Liver (tissue), 9 donors: ENCODE measurements around the gene MFN1. TPM values are rescaled to one million over a fixed set of nuclear protein-coding genes. Genes with fewer than 3 reads are reported as not detected.

ENCODE experiments used
- DNase-seq: peaks from one replicate; pipeline ENCODE4 v3.0.0-alpha.2; 2017; ENCODE audit warnings: low spot score
- H3K27ac ChIP-seq, 2 donors: one replicate each; pipeline ENCODE4 v1.7.0; 2013; ENCODE audit warnings: inconsistent platforms in 2 of 2, low read length in 2 of 2, control low read depth in 1 of 2, low read depth in 1 of 2, mild to moderate bottlenecking in 1 of 2
- H3K27me3 ChIP-seq, 4 donors: one replicate each; pipeline versions ENCODE4 v1.6.1 to v1.7.0; 2013; ENCODE audit warnings: low read length in 3 of 4, inconsistent platforms in 1 of 4, mild to moderate bottlenecking in 1 of 4, moderate library complexity in 1 of 4; ENCODE audit not compliant: control insufficient read depth in 4 of 4, insufficient read depth in 4 of 4
- H3K36me3 ChIP-seq, 4 donors: one replicate each; pipeline versions ENCODE4 v1.6.1 to v1.7.0; 2013; ENCODE audit warnings: low read length in 3 of 4, mild to moderate bottlenecking in 3 of 4, low read depth in 1 of 4, moderate library complexity in 1 of 4; ENCODE audit not compliant: control insufficient read depth in 4 of 4, insufficient read depth in 3 of 4
- H3K4me1 ChIP-seq, 4 donors: one replicate each; pipeline versions ENCODE4 v1.6.1 to v1.7.0; 2013; ENCODE audit warnings: low read length in 3 of 4, mild to moderate bottlenecking in 3 of 4, moderate library complexity in 1 of 4; ENCODE audit not compliant: control insufficient read depth in 4 of 4, insufficient read depth in 4 of 4
- H3K4me3 ChIP-seq, 3 donors: one replicate each; pipeline versions ENCODE4 v1.6.1 to v1.7.0; 2013; ENCODE audit warnings: low read length in 3 of 3, control low read depth in 1 of 3, low read depth in 1 of 3, mild to moderate bottlenecking in 1 of 3
- H3K9ac ChIP-seq, 2 donors: one replicate each; pipeline ENCODE4 v1.7.0; 2013; ENCODE audit warnings: low read length in 2 of 2, mild to moderate bottlenecking in 2 of 2, moderate library complexity in 2 of 2, control low read depth in 1 of 2, low read depth in 1 of 2
- H3K9me3 ChIP-seq, 4 donors: one replicate each; pipeline versions ENCODE4 v1.6.1 to v1.7.0; 2013; ENCODE audit warnings: low read length in 3 of 4; ENCODE audit not compliant: control insufficient read depth in 4 of 4
- ATF3 ChIP-seq: IDR thresholded peaks from 2 replicates; pipeline ENCODE4 v1.6.1; 2016; ENCODE audit warnings: antibody characterized with exemption
- CTCF ChIP-seq: fragments of 150-350 bp; IDR thresholded peaks from 2 replicates; pipeline ENCODE4 v1.5.1; 2017; ENCODE audit warnings: improper control_type of control experiment, low read depth, low read length; ENCODE audit not compliant: missing input control
- EGR1 ChIP-seq, 2 donors: IDR thresholded peaks; 2 replicates each; pipeline ENCODE4 v1.6.1; 2016 to 2018; ENCODE audit warnings: antibody characterized with exemption in 2 of 2, low read depth in 2 of 2
- FOXA1 ChIP-seq: IDR thresholded peaks from 2 replicates; pipeline ENCODE4 v1.6.1; 2016; ENCODE audit warnings: antibody characterized with exemption
- FOXA2 ChIP-seq: IDR thresholded peaks from 2 replicates; pipeline ENCODE4 v1.6.1; 2016; ENCODE audit warnings: antibody characterized with exemption
- GABPA ChIP-seq, 2 donors: IDR thresholded peaks in 1 of 2; conservative IDR thresholded peaks in 1 of 2; 2 replicates each; pipeline ENCODE4 v1.6.1; 2016; ENCODE audit warnings: antibody characterized with exemption in 2 of 2, mild to moderate bottlenecking in 1 of 2, moderate library complexity in 1 of 2
- HNF4A ChIP-seq, 2 donors: conservative IDR thresholded peaks; 2 replicates each; pipeline ENCODE4 v1.6.1; 2016; ENCODE audit warnings: antibody characterized with exemption in 2 of 2, mild to moderate bottlenecking in 2 of 2
- HNF4G ChIP-seq: IDR thresholded peaks from 2 replicates; pipeline ENCODE4 v1.6.1; 2016; ENCODE audit warnings: antibody characterized with exemption
- JUND ChIP-seq, 2 donors: IDR thresholded peaks; 2 replicates each; pipeline ENCODE4 v1.6.1; 2016; ENCODE audit warnings: antibody characterized with exemption in 2 of 2
- MAX ChIP-seq: IDR thresholded peaks from 2 replicates; pipeline ENCODE4 v1.6.1; 2016; ENCODE audit warnings: antibody characterized with exemption
- NR2F2 ChIP-seq: IDR thresholded peaks from 2 replicates; pipeline ENCODE4 v1.6.1; 2016; ENCODE audit warnings: antibody characterized with exemption
- RAD21 ChIP-seq, 2 donors: IDR thresholded peaks; 2 replicates each; pipeline ENCODE4 v1.6.1; 2016; ENCODE audit warnings: antibody characterized with exemption in 2 of 2, mild to moderate bottlenecking in 2 of 2
- REST ChIP-seq: IDR thresholded peaks from 2 replicates; pipeline ENCODE4 v1.6.1; 2016; ENCODE audit warnings: antibody characterized with exemption, mild to moderate bottlenecking
- RXRA ChIP-seq, 2 donors: IDR thresholded peaks; 2 replicates each; pipeline ENCODE4 v1.6.1; 2017 to 2018; ENCODE audit warnings: antibody characterized with exemption in 2 of 2, mild to moderate bottlenecking in 1 of 2
- SP1 ChIP-seq: IDR thresholded peaks from 2 replicates; pipeline ENCODE4 v1.6.1; 2018; ENCODE audit warnings: antibody characterized with exemption, mild to moderate bottlenecking
- TAF1 ChIP-seq: conservative IDR thresholded peaks from 2 replicates; pipeline ENCODE4 v1.6.1; 2016; ENCODE audit warnings: antibody characterized with exemption, mild to moderate bottlenecking
- YY1 ChIP-seq: IDR thresholded peaks from 2 replicates; pipeline ENCODE4 v1.6.1; 2016; ENCODE audit warnings: antibody characterized with exemption, mild to moderate bottlenecking
- ZBTB33 ChIP-seq: IDR thresholded peaks from 2 replicates; pipeline ENCODE4 v1.6.1; 2016; ENCODE audit warnings: antibody characterized with exemption
- WGBS: extraction: QIAGEN DNeasy Blood & Tissue Kit; methylation state at CpG from one replicate; pipeline ENCODE4 v1.1.7; 2013; 5-methylcytosine and 5-hydroxymethylcytosine counted together
- polyA plus RNA-seq, 2 donors: library from polyadenylated mRNA; stranded (reverse) in 1 of 2; unstranded in 1 of 2; fragments of 200-250 nt in 1 of 2; fragments of >200 nt in 1 of 2; fragmentation: Nextera tagmentation in 1 of 2; extraction: Ambion mirVana in 1 of 2; gene quantifications; one replicate each; pipeline versions ENCODE4 v1.2.1 to v1.2.3, GENCODE V29; 2013 to 2015
- total RNA-seq, 2 donors: library from RNA; depleted of rRNA; stranded (reverse); fragments of >200 nt; gene quantifications; one replicate each; pipeline ENCODE4 v1.2.3, GENCODE V29; 2014
- donor health status: healthy.
- donor health status: healthy.
- donor health status: healthy.
- donor health status: healthy.
- donor health status: healthy.

The MFN1 gene
- total and polyA plus RNA-seq, 4 donors = 6.4 to 31.9 (median 12.7) TPM

- Histone ChIP-seq H3K9me3 (no peaks in the 10 kb centered on the region), H3K27me3 (no peaks in the 10 kb centered on the region), H3K4me1 (no peaks in the 10 kb centered on the region), H3K9ac (no peak overlapping the region), H3K36me3 (peaks cover 10 to 63% (median 46%) of the 10 kb centered on the region in 4 donors), H3K4me3 (no peak overlapping the region), H3K27ac (no peak overlapping the region)
- no peak for TF ChIP-seq HNF4G
- TF ChIP-seq TAF1 = no peak
- TF ChIP-seq FOXA1 = no peak
- no peak for TF ChIP-seq ZBTB33
- TF ChIP-seq ATF3 = no peak
- TF ChIP-seq CTCF = no peak
- no peak for TF ChIP-seq SP1
- no peak for TF ChIP-seq EGR1 (IDR thresholded peaks at IDR 0.05; ENCODE audit: low read depth in 2 of 2)
- no peak for TF ChIP-seq MAX
- TF ChIP-seq HNF4A (conservative IDR thresholded peaks at IDR 0.05) = no peak
- TF ChIP-seq RXRA (IDR thresholded peaks at IDR 0.05) = no peak
- no peak for TF ChIP-seq YY1
- no peak for TF ChIP-seq NR2F2
- TF ChIP-seq GABPA (IDR thresholded peaks at IDR 0.05 in 1 of 2, conservative IDR thresholded peaks at IDR 0.05 in 1 of 2) = no peak
- no peak for TF ChIP-seq JUND (IDR thresholded peaks at IDR 0.05)
- no peak for TF ChIP-seq FOXA2
- no peak for TF ChIP-seq REST
- TF ChIP-seq RAD21 (IDR thresholded peaks at IDR 0.05) = no peak
- no peak for DNase-seq
- 98% methylated on average over 4 of the region's 4 CpGs for WGBS
Observed at GRCh38 chr3:179332240-179332639, 15.3 kb upstream of the MFN1 start.
